GM06990 (cell line): ENCODE measurements around the gene GRID1.

Source experiments
- DNase-seq: peaks from one replicate; pipeline ENCODE4 v3.0.0-alpha.2; 2011; ENCODE audit not compliant: insufficient read length; ENCODE audit errors: extremely low read depth
- H3K27me3 ChIP-seq: replicated peaks from 2 replicates; pipeline ENCODE4 v1.6.0; 2011; ENCODE audit warnings: low read length; ENCODE audit not compliant: control insufficient read depth, insufficient read depth
- H3K36me3 ChIP-seq: 2 replicates; pipeline ENCODE4 v1.5.1; 2011; ENCODE audit warnings: low read length; ENCODE audit not compliant: control insufficient read depth, insufficient read depth
- H3K4me3 ChIP-seq: replicated peaks from 2 replicates; pipeline ENCODE4 v1.5.1; 2011; ENCODE audit warnings: low read depth, mild to moderate bottlenecking, control low read depth, low read length
- TF ChIP-seq, protein P1 (sequence below): IDR thresholded peaks from 2 replicates; pipeline ENCODE4 v1.5.1; 2011; ENCODE audit warnings: low read length, control low read depth, mild to moderate bottlenecking, inconsistent platforms; ENCODE audit not compliant: insufficient read depth, poor library complexity, severe bottlenecking

The GRID1 gene

DNA sequence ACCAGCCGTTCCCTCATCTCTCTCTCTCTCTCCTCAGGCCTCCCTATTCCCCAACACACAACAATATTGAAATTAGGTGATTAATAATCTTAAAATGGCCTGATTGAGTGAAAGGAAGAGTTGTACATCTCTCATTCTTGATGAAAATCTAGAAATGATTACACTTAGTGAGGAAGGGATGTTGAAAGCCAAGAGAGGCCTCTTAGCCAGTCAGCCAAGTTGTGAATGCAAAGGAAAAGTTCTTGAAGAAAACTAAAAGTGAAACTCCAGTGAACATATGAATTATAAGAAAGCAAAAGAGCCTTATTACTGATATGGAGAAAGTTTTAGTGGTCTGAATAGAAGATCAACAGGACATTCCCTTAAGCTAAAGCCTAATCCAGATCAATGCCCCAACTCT lies 695.1 kb downstream of the GRID1 start:
- no peak for DNase-seq
- no peaks in the 10 kb centered on the region for H3K36me3 ChIP-seq
- H3K4me3 ChIP-seq, result no peak overlapping the region
- H3K27me3 ChIP-seq, result no peaks in the 10 kb centered on the region; the same call in none of the 2 replicates
- TF ChIP-seq, protein P1, sequence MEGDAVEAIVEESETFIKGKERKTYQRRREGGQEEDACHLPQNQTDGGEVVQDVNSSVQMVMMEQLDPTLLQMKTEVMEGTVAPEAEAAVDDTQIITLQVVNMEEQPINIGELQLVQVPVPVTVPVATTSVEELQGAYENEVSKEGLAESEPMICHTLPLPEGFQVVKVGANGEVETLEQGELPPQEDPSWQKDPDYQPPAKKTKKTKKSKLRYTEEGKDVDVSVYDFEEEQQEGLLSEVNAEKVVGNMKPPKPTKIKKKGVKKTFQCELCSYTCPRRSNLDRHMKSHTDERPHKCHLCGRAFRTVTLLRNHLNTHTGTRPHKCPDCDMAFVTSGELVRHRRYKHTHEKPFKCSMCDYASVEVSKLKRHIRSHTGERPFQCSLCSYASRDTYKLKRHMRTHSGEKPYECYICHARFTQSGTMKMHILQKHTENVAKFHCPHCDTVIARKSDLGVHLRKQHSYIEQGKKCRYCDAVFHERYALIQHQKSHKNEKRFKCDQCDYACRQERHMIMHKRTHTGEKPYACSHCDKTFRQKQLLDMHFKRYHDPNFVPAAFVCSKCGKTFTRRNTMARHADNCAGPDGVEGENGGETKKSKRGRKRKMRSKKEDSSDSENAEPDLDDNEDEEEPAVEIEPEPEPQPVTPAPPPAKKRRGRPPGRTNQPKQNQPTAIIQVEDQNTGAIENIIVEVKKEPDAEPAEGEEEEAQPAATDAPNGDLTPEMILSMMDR, result no peak

DNA sequence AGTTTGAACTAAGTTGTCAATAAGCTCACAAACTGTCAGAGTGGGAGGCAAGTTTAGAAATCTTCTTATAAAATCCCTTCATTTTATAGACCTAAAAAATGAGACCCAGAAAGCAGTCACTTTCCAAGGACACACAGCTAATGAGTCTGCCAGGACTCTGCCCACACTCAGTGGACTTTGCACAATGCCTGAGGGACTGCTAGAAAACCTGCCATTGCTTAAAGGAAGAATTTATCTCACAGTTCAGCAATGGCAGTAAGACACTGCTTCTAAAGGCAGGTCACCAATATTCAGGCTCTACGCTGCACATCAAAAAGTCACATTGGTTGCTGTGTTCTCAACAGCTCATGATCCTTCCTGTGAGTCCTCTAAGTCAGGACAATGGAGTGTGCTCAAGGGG lies 698.1 kb downstream of the GRID1 start:
- TF ChIP-seq, protein P1, result no peak
- no peaks in the 10 kb centered on the region for H3K36me3 ChIP-seq
- no peak for DNase-seq
- no peak overlapping the region for H3K4me3 ChIP-seq
- H3K27me3 ChIP-seq, result no peaks in the 10 kb centered on the region; the same call in 1 of the 2 replicates

DNA sequence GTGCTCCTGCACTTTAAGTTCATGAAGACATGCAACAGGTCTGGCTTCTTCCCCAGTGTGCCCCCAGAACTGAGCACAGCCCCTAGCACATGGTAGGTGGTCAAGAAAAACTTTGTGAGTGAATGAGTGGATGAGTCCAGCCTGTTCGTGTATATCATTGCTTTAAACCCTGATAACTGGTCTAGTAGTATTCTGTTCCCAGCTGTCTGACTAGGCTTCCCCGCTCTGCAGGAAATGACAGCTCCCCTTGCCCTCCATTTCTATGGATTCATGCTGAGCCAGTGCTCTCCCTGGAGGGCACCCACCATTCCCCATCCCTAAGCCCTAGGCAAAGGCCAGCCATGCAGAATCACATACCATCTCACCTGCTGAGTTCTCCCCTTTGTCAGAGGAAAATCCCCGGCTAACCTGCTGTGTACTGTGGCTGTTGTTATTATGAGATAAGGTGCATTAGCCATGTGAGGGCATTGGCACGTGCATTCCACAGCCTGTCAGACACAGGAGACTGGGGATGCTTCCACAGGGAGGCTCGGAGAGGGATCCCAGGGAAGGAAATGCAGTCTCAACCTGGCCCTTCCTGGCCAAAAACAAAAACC lies 698.9 kb downstream of the GRID1 start:
- no peaks in the 10 kb centered on the region for H3K36me3 ChIP-seq
- H3K4me3 ChIP-seq, result no peak overlapping the region
- no peaks in the 10 kb centered on the region; the same call in 1 of the 2 replicates for H3K27me3 ChIP-seq
- TF ChIP-seq, protein P1, result no peak
- DNase-seq, result no peak

DNA sequence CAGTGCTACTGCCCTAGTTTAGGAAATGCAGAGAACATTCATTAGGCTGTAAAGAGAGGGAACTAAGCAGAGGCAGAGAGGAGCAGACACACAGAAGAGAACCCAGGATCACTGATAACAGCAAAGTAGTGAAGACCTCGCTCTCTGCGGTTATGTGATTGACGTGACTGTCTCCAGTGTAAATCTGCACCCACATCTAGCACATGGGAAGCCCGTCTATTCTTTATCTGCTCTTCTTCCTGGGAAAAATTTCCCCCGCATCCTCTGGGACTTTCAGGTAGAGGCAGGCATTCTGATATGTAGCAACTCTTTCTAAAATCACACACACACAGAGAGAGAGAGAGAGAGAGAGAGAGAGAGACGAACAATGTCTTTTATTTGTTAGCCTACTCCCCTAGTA lies 699.6 kb downstream of the GRID1 start:
- Histone ChIP-seq H3K36me3 (no peaks in the 10 kb centered on the region), H3K4me3 (no peak overlapping the region), H3K27me3 (peaks cover 1% of the 10 kb centered on the region; the same call in 1 of the 2 replicates)
- no peak for DNase-seq
- TF ChIP-seq, protein P1, result no peak

DNA sequence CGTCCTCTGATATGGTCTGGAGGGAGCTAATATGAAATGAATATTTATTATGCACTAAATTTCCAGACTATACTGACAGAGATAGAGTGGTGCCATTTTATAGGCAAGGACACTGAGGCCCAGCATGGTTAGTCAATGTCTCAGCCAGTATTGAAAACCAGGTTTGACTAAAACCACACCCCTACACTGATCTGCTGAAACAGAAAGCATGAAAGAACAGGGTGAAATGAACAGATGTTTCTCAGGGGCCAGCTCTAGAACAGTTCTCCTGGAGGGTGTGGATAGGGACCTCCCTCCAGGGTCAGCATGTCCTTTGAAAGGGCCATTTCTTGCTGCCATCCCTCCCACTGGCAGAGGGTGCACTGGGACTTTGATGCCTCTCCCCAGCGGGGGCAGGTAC lies 700.5 kb downstream of the GRID1 start:
- no peak overlapping the region for H3K4me3 ChIP-seq
- DNase-seq, result no peak
- TF ChIP-seq, protein P1, result no peak
- H3K27me3 ChIP-seq, result peaks cover 1% of the 10 kb centered on the region; the same call in 1 of the 2 replicates
- no peaks in the 10 kb centered on the region for H3K36me3 ChIP-seq

DNA sequence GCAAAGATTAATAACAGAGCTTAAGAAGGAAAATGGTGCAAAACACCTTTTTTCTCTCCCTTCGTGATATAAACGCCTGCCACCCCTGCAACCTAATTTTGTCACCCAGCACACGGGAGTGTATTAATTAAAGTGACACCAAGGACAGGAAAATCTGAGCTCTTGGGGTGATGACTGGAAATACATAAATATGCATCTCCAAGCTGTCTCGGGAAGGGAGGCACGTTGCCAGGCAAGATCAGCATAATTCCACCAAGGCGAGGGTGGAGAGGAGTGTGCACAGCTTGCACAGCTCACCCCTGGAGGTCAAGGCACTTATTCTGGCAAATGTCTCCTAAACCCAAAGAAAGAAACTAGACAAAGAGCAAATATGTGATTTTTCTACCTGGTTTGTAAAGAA lies 700.9 kb downstream of the GRID1 start:
- DNase-seq, result no peak
- Histone ChIP-seq H3K36me3 (no peaks in the 10 kb centered on the region), H3K27me3 (peaks cover 1% of the 10 kb centered on the region; the same call in 1 of the 2 replicates), H3K4me3 (no peak overlapping the region)
- TF ChIP-seq, protein P1, result no peak
